Epithelial cell of esophagus (primary cell): Measurements from ENCODE around the gene FHIT.

ENCODE experiments used
- DNase-seq: peaks from one replicate; pipeline ENCODE4 v3.0.0; 2010; ENCODE audit warnings: low read depth
- H3K4me3 ChIP-seq: 2 replicates; pipeline ENCODE4 v1.5.1; 2011; ENCODE audit warnings: mild to moderate bottlenecking, low read length, control low read depth
- CTCF ChIP-seq: IDR thresholded peaks from 2 replicates; pipeline ENCODE4 v1.5.1; 2011; ENCODE audit warnings: low read depth, mild to moderate bottlenecking, low read length, control low read depth, inconsistent platforms; ENCODE audit not compliant: insufficient read depth; ENCODE audit errors: missing control alignments

Gene FHIT

GRCh38 chr3:60631509-60631908 is 619.7 kb downstream of the FHIT start:
- DNase-seq, result no peak
- H3K4me3 ChIP-seq, result no peak overlapping the region
- TF ChIP-seq CTCF, result no peak

- DNase-seq, result no peak
- TF ChIP-seq CTCF, result no peak
- H3K4me3 ChIP-seq, result no peak overlapping the region
These were observed 620.3 kb downstream of the FHIT start for GRCh38 chr3:60630953-60631352.

- no peak overlapping the region for H3K4me3 ChIP-seq
- DNase-seq, result no peak
- no peak for TF ChIP-seq CTCF
These were observed 621.4 kb downstream of the FHIT start for GRCh38 chr3:60629816-60630215.

- DNase-seq, result no peak
- TF ChIP-seq CTCF, result no peak
- H3K4me3 ChIP-seq, result no peak overlapping the region
These were observed 628.9 kb downstream of the FHIT start for GRCh38 chr3:60622349-60622748.

GRCh38 chr3:60617188-60617587 is 634.1 kb downstream of the FHIT start:
- TF ChIP-seq CTCF, result no peak
- DNase-seq, result no peak
- H3K4me3 ChIP-seq, result no peak overlapping the region

GRCh38 chr3:60613769-60614303 is 637.4 kb downstream of the FHIT start:
- TF ChIP-seq CTCF, result no peak
- no peak overlapping the region for H3K4me3 ChIP-seq

GRCh38 chr3:60610441-60611112 is 640.7 kb downstream of the FHIT start:
- TF ChIP-seq CTCF, result no peak
- peak; percentile 54 for DNase-seq
- H3K4me3 ChIP-seq, result no peak overlapping the region

More at GRCh38 chr3:60613769-60614303, 637.4 kb downstream of the FHIT start:
- DNase-seq, result no peak
